ENCODE data around the gene MFAP4. TPM values are rescaled to one million over a fixed set of nuclear protein-coding genes. Genes with fewer than 3 reads are reported as not detected.

MFAP4 gene
- total and polyA plus RNA-seq, 9 of the 15 experiments (the other 6 are each of a cell fraction or from before 2014, with no cell fraction given), result 0.07 to 0.24 TPM; not detected in 7

GRCh38 chr17:19417611-19418010 is 30.6 kb upstream of the MFAP4 start:
- no peaks in the 10 kb centered on the region for H3K4me1 ChIP-seq (replicated peaks in 1 of 2; ENCODE audit: control insufficient read depth in 2 of 2, insufficient read depth in 2 of 2, low read length in 2 of 2)
- no peaks in the 10 kb centered on the region for H4K20me1 ChIP-seq (replicated peaks; ENCODE audit: control insufficient read depth, insufficient read depth, low read length)
- ATAC-seq (no peak), DNase-seq (ENCODE audit: extremely low read depth in 1 of 4, low spot score in 3 of 4) (no peak), FAIRE-seq (no peak)
- no peaks in the 10 kb centered on the region for H3K79me2 ChIP-seq (ENCODE audit: control insufficient read depth, insufficient read depth, low read length)
- no peaks in the 10 kb centered on the region for H3K36me3 ChIP-seq (ENCODE audit: control insufficient read depth, insufficient read depth, low read length)
- no peak overlapping the region for H3K9ac ChIP-seq (ENCODE audit: insufficient read depth in 1 of 2, low read depth in 2 of 2, low read length in 2 of 2)
- H2AFZ ChIP-seq (ENCODE audit: low read depth, low read length), result no peak overlapping the region
- in situ Hi-C loops (cut with MboI) (no loop called here), intact Hi-C loops (cut with micrococcal nuclease) (no loop called here)
- H3K4me3 ChIP-seq, result no peak overlapping the region
- H3K9me1 ChIP-seq (ENCODE audit: control insufficient read depth, insufficient read depth, low read length), result no peaks in the 10 kb centered on the region
- 0% methylated on average over 3 of the region's 3 CpGs for WGBS (ENCODE audit: insufficient coverage, low coverage, missing lambda C conversion rate)
- no peak overlapping the region for H3K27ac ChIP-seq (ENCODE audit: extremely low read depth, low read depth, low read length)
- ChIA-PET POLR2A (no interaction called here), CTCF (ENCODE audit: low intra/inter-chr PET ratio) (no interaction called here)
- no peak overlapping the region for H3K4me2 ChIP-seq (ENCODE audit: insufficient read depth, low read length)
- no TSS peak for BruUV-seq (replicated peaks)
- no peaks in the 10 kb centered on the region for H3K9me3 ChIP-seq (replicated peaks; ENCODE audit: control insufficient read depth, insufficient read depth, low read depth, low read length)
- H3K27me3 ChIP-seq (ENCODE audit: control insufficient read depth in 2 of 2, insufficient read depth in 2 of 2, low read length in 2 of 2), result peaks cover 9 to 50% of the 10 kb centered on the region in 2 experiments; a peak in 4 of 5 replicates
- TF ChIP-seq SAFB2 (IDR thresholded peaks at IDR 0.05; ENCODE audit: borderline replicate concordance, low read depth, low read length, severe bottlenecking), result no peak
- no peak for TF ChIP-seq ZNF143 (CRISPR knock-in tag; IDR thresholded peaks at IDR 0.05)
- no peak for TF ChIP-seq ZNF395 (CRISPR knock-in tag; IDR thresholded peaks at IDR 0.05)
- no peak for TF ChIP-seq ZBTB17 (CRISPR knock-in tag; IDR thresholded peaks at IDR 0.05)
- no peak for TF ChIP-seq ZNF707 (CRISPR knock-in tag; conservative IDR thresholded peaks at IDR 0.05)
- no peak for TF ChIP-seq MIER1 (IDR thresholded peaks at IDR 0.05; ENCODE audit: low read depth)
- no peak for TF ChIP-seq KDM5B (IDR thresholded peaks at IDR 0.05; ENCODE audit: insufficient replicate concordance, low read depth, low read length)
- TF ChIP-seq SMAD3 (CRISPR knock-in tag; conservative IDR thresholded peaks at IDR 0.05), result no peak
- TF ChIP-seq ZNF232 (CRISPR knock-in tag; IDR thresholded peaks at IDR 0.05), result no peak
- TF ChIP-seq ARID1B (IDR thresholded peaks at IDR 0.05), result no peak
- no peak for TF ChIP-seq CHD7 (IDR thresholded peaks at IDR 0.05; ENCODE audit: low read depth, low read length)
